Panc1 (cell line): Measurements from ENCODE around the gene GMDS. TPM values are rescaled to one million over a fixed set of nuclear protein-coding genes. Genes with fewer than 3 reads are reported as not detected.

Experiments
- ATAC-seq: fragments of 200-7000 bp; cut with Tn5 transposase; 2 replicates; pipeline ENCODE4 v1.9.1; 2020; ENCODE audit warnings: mild to moderate bottlenecking, moderate library complexity
- BruUV-seq: library from RNA; stranded (reverse); fragments of 400-500 nt; replicated peaks from 2 replicates; lab custom pipeline; 2021; lab: Mats Ljungman, UMichigan
- CTCF ChIA-PET: fragments of 300-600 bp; sonication (Branson Sonifier 250); formaldehyde crosslinking; loops from one replicate; lab custom pipeline; 2022; ENCODE audit warnings: antibody characterized with exemption; lab: Charles Lee
- POLR2A ChIA-PET: fragments of 300-600 bp; sonication (Branson Sonifier 250); formaldehyde crosslinking; loops from one replicate; lab custom pipeline; 2022; ENCODE audit warnings: antibody characterized with exemption; lab: Charles Lee
- DNase-seq: peaks from one replicate; pipeline ENCODE4 v3.0.0-alpha.2; 2010; ENCODE audit warnings: low read depth, low spot score
- H3K27ac ChIP-seq: 2 replicates; pipeline ENCODE4 v1.5.1; 2011; ENCODE audit warnings: mild to moderate bottlenecking, low read length, inconsistent platforms
- H3K27me3 ChIP-seq: fragments of 200-500 bp; sonication (Bioruptor generic); 2 replicates; pipeline ENCODE4 v1.6.0; 2014; ENCODE audit warnings: low read length, inconsistent platforms; ENCODE audit not compliant: control insufficient read depth, insufficient read depth
- H3K36me3 ChIP-seq: fragments of 200-500 bp; sonication (Bioruptor generic); 2 replicates; pipeline ENCODE4 v1.5.1; 2014; ENCODE audit warnings: inconsistent platforms, mild to moderate bottlenecking, low read length, moderate library complexity; ENCODE audit not compliant: control insufficient read depth, insufficient read depth
- H3K4me1 ChIP-seq: 2 replicates; pipeline ENCODE4 v1.5.1; 2011; ENCODE audit warnings: inconsistent platforms, mild to moderate bottlenecking, low read length, moderate library complexity; ENCODE audit not compliant: control insufficient read depth, insufficient read depth
- H3K4me3 ChIP-seq, 2 experiments: 2 replicates each; pipeline ENCODE4 v1.5.1; 2011 to 2012; ENCODE audit warnings: low read depth in 2 of 2, low read length in 2 of 2, mild to moderate bottlenecking in 2 of 2, inconsistent platforms in 1 of 2, moderate library complexity in 1 of 2
- H3K9me3 ChIP-seq: fragments of 200-500 bp; sonication (Bioruptor generic); 2 replicates; pipeline ENCODE4 v1.5.1; 2014; ENCODE audit warnings: low read depth, mild to moderate bottlenecking, inconsistent platforms, low read length, moderate library complexity; ENCODE audit not compliant: control insufficient read depth, insufficient read depth
- CTCF ChIP-seq: fragments of 450-650 bp; IDR thresholded peaks from 2 replicates; pipeline ENCODE4 v1.5.1; 2017; ENCODE audit warnings: mild to moderate bottlenecking
- POLR2AphosphoS5 ChIP-seq: IDR thresholded peaks from 2 replicates; pipeline ENCODE4 v1.6.1; 2012; ENCODE audit warnings: mild to moderate bottlenecking, low read depth, low read length, moderate library complexity
- REST ChIP-seq, 2 experiments: IDR thresholded peaks; 2 replicates each; pipeline ENCODE4 v1.6.1; 2011 to 2012; ENCODE audit warnings: low read depth in 2 of 2, control low read depth in 1 of 2, low read length in 1 of 2, mild to moderate bottlenecking in 1 of 2, moderate library complexity in 1 of 2; ENCODE audit not compliant: insufficient read depth in 1 of 2
- SIN3A ChIP-seq: IDR thresholded peaks from 2 replicates; pipeline ENCODE4 v1.6.1; 2012; ENCODE audit warnings: low read depth, mild to moderate bottlenecking, low read length, moderate library complexity, borderline replicate concordance; ENCODE audit not compliant: insufficient read depth
- TCF7L2 ChIP-seq: IDR thresholded peaks from 2 replicates; pipeline ENCODE4 v1.6.1; 2011; ENCODE audit warnings: mild to moderate bottlenecking, low read depth, low read length, inconsistent platforms
- in situ Hi-C: cut with HindIII; loops from 2 replicates; pipeline ENCODE4 v1.10.0; 2016; ENCODE audit warnings: low sequenced_read_pairs, low pct_unique_long_range_greater_than_20kb
- intact Hi-C: fragments of 100-400 bp; cut with micrococcal nuclease; formaldehyde crosslinking; loops from one replicate; pipeline ENCODE4 v1.10.0; 2022; ENCODE audit not compliant: unreplicated experiment
- total RNA-seq: library from RNA; stranded (reverse); gene quantifications from one replicate; pipeline ENCODE4 v1.2.1, GENCODE V29; 2021; ENCODE audit not compliant: unreplicated experiment

Gene GMDS
- total RNA-seq, 1 experiment from 2014 or later = 9.8 TPM

- POLR2A ChIA-PET = no interaction called here
- DNase-seq (no peak), ATAC-seq (no peak)
- intact Hi-C loops (no loop called here), in situ Hi-C loops (no loop called here)
- Histone ChIP-seq H3K4me1 (no peaks in the 10 kb centered on the region; the same call in 1 of the 2 replicates), H3K36me3 (no peaks in the 10 kb centered on the region), H3K27me3 (no peaks in the 10 kb centered on the region), H3K27ac (no peak overlapping the region), H3K4me3 (no peak overlapping the region), H3K9me3 (no peaks in the 10 kb centered on the region)
- CTCF ChIA-PET = no interaction called here
- no peak for TF ChIP-seq POLR2AphosphoS5
- no TSS peak for BruUV-seq
These were observed 410.5 kb downstream of the GMDS start for GRCh38 chr6:1834646-1835516.

- TF ChIP-seq CTCF = no peak
- TF ChIP-seq REST (IDR thresholded peaks at IDR 0.05; ENCODE audit: insufficient read depth in 1 of 2, low read depth in 2 of 2, low read length in 1 of 2) = no peak
- TF ChIP-seq TCF7L2 = no peak
- no peak for TF ChIP-seq POLR2AphosphoS5
- no peak for TF ChIP-seq SIN3A
- no TSS peak for BruUV-seq
- H3K4me3 ChIP-seq = no peak overlapping the region
- H3K9me3 ChIP-seq = no peaks in the 10 kb centered on the region
- no peaks in the 10 kb centered on the region; the same call in 1 of the 2 replicates for H3K4me1 ChIP-seq
- ATAC-seq (no peak), DNase-seq (no peak)
- no peaks in the 10 kb centered on the region for H3K36me3 ChIP-seq
- POLR2A ChIA-PET = no interaction called here
- intact Hi-C loops = no loop called here
- CTCF ChIA-PET = no interaction called here
- no peak overlapping the region for H3K27ac ChIP-seq
- in situ Hi-C loops = no loop called here
- H3K27me3 ChIP-seq = no peaks in the 10 kb centered on the region
These were observed 411.2 kb downstream of the GMDS start for GRCh38 chr6:1834207-1834606.
